T-helper 22 cell (primary cell): ENCODE data around the gene PAFAH1B1.

ENCODE experiments used
- DNase-seq: peaks from one replicate; pipeline ENCODE4 v3.0.0-alpha.2; 2020; ENCODE audit warnings: low read depth

The PAFAH1B1 gene

DNA sequence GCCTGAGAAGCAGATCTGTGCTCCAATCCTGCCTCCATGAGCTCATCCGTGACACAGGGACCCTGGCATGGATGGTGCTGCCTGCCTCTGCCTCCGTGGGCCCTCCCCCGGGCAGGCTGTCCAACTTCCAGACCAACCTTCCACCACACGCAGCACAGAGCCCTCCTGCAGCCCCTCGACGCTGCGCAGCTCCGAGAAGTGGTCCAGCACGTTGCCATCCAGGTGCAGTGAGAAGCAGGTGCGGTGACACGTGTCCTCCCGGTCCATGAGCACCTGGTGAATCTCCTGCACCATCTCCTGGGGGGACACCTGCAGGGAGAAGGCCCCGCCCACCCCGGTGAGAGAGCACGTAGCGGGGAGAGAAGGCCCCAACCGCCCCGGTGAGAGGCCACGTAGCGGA is 109.7 kb downstream of the PAFAH1B1 start:
- DNase-seq, result no peak

DNA sequence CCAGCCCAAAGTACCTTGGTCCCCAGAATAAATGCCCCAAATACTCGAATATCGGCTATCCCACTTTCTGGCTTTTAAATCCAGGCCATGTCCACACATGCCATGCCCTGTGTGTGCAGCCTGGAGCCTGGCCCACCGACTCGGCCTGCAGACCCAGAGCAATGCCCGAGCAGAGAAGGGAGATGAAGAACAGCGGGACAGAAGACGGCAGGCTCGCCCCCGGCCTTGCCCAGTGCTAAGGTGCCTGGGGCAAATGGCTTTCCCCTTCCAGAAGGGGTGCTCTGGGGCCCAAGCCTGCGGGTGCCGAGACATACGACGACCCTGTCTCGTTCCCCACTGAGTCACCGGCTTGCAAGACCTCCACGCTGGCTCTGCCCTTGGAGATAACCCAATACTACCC is 110.2 kb downstream of the PAFAH1B1 start:
- DNase-seq, result no peak

DNA sequence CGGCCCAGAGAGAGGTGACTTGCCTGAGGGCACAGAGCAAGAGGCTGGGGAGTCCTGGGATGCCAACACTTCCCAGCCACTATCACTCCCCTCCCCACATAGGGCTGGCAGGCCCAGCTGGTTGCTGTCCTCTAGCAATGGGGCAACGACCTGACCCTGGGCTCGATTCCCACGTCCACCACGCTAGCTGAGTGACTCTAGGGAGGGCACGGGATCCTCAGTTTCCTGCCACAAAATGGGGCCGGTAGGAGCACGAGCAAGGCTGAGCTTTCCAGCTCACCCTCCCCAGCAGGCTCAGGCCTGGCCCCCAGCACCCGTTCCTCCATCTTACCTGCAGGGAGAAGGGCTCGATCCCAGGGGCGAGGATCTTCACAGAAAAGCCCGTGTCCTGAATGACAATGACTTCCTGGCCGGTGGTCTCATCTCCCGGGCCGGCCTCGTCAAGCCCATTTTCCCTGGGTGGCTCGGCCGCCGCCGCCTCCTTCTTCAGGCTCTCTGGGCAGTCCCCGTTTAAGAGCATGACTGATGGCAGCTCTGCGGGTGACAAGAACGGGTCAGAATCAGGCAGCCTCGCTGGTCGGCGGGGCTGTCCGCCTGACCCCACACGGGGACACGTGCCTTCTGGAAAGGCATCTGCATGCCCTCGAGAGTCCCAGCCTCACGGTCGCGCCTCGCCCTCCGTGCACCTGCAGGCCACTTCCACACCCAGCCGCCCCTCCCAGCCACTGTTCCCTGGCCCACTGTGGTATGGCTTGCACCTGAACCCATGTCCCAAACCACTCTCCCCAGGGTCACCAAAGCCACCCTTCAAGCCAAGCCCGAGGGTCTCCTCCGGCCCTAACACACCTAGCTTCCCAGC is 110.8 kb downstream of the PAFAH1B1 start:
- no peak for DNase-seq

DNA sequence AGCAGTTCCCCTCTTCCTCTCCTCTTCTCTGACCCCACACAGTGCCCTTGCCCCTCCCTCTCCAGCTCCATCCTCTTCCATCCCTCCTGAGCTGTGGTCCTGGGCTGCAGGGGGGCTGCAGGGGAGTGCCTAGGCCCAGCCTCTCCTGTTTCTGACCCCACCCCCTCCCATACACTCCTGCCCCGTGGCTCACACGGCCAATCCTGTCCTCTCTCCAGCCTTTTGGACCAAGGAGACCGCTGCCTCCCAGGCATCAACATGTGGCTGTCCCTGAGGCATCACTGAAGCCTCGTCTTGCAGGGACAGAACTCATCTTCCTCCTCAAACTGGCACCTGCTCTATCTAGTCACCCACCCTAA is 111.4 kb downstream of the PAFAH1B1 start:
- no peak for DNase-seq

GRCh38 chr17:2705263-2705662 is 111.8 kb downstream of the PAFAH1B1 start:
- DNase-seq, result no peak

GRCh38 chr17:2705888-2706795 is 112.7 kb downstream of the PAFAH1B1 start:
- no peak for DNase-seq

- DNase-seq, result no peak
Measured at GRCh38 chr17:2706911-2707510, 113.6 kb downstream of the PAFAH1B1 start.

DNA sequence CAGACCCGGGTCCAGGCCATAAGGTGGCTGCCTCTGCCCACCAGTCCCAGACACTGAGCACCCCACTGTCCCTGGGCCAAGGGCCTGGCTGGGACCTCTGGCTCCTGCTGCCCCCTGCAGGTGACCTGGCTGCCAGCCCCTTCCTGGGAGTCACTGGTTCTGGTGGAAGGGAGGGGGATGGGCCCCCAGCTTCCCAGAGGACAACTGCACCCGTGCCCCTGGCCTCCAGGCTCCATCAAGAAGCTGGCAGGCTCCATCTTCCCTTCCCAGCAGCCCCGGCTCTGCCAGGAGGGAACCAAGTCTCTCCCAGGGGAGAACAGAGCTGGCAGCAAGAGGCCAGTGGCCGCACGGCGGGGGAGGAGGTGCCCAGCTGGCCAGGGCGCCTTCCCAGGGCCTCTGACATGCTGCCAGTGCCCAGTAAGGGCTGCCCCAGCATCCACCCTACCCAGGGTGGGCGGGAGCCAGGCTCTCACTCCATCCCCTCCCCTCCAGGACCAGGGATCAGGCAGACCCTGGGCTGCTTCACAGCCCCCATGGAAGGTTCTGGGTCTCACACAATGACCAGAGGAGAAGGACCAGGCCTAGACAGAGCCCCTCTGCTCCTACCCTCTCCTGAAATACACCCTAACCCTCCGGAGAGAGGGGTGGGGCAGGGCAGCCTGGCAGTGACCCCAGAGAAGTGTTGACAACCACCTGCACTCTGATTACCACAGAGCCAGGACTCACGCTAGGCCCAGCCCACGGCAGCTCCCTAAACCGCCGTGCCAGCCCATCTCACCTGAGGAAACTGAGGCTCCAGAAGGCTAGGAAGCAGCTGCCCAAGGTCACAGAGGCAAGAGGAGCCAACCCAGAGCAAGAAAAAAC is 114.5 kb downstream of the PAFAH1B1 start:
- no peak for DNase-seq

DNA sequence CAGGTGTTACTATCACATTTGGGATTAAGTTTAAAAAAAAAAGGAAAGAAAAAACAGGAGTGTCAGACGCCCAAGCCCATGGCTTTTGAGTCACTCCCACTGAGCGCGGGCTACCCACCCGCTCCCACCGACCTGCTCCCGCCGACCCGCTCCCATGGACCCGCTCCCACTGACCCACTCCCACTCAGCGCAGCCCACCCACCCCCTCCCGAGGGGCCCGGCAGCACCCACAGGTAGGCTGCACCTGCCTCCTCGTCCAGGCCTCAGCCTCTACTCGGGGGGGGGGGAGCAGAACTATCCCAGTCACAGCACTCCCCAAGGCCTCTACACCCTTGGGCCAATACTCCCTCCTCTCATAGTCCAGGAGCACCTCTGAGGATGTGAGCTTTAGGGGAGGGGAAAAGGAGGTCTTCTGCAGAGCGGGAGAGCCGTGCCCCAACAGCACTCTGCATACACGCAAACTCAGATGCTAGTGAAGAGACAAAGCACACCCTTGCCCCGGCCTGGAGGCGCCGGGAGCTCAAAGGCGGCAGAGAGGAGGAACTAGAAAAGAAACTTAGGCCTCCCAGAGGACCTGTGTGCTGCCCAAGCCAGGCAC is 115.2 kb downstream of the PAFAH1B1 start:
- no peak for DNase-seq

DNA sequence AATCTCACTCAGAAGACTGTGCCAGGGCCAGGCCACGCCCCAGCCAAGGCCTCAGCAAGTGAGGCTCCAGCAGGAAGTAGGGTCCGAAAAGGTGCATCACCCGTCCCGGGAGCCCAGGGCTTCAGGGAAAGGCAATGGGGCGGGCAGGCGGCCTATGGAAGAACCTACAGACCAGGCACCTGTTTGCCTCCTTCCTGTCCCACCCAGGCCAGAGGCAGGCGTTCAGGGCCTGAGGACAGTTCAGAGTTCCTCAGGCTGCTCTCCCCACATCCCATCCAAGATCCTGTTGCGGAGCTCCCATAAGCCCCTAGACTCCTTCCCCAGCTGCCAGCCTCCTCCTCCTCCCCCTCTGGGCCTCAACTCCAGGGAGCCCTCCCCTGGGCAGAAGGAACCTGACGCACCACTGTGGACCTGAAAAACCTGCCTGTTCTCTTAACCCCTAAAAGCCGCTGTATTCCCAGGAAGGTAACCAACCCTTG is 115.8 kb downstream of the PAFAH1B1 start:
- DNase-seq, result no peak

GRCh38 chr17:2710071-2710802 is 116.8 kb downstream of the PAFAH1B1 start:
- no peak for DNase-seq

- no peak for DNase-seq
Measured at GRCh38 chr17:2710803-2711607, 117.6 kb downstream of the PAFAH1B1 start.

- DNase-seq, result peak; percentile 91
Measured at GRCh38 chr17:2711608-2712299, 118.3 kb downstream of the PAFAH1B1 start, which contains the start of gene CLUH. CLUH (minus strand) TSS chr17:2711764; CDS start chr17:2711661, 103 bp downstream.

DNA sequence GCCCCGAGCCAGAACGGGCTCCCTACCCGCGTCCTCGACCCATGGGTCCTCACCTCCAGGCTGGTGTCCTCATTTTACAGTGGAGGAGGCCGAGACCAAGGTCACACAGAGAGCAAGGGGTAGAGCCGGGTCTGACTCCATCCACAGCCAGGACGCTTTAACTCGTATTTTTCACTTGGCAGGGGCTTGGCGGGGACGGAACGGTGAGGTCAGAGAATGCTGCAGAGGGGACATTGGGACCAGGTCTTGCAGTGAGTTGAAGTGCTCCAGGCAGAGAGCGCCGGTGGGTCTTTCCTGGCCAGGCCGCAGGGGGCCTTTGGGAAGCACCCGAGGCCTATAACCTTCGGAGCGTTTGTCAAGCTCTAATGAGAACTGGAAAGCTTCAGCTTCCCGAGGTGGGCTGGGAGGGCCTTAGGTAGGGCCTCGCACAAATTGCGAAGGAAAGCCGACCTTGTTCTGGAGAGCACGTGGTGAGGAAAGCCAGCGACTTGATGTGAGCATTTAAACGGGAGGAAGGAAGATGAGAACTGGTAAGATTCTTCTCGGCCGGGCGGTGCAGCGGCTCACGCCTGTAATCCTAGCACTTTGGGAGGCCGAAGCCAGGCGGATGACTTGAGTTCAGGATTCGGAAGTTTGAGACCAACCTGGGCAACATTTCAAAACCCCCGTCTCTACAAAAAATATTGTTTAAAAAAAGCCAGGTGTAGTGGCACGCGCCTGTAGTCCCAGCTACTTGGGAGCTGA is 119.0 kb downstream of the PAFAH1B1 start:
- no peak for DNase-seq

- DNase-seq, result no peak
Measured at GRCh38 chr17:2713881-2714280, 120.4 kb downstream of the PAFAH1B1 start.

DNA sequence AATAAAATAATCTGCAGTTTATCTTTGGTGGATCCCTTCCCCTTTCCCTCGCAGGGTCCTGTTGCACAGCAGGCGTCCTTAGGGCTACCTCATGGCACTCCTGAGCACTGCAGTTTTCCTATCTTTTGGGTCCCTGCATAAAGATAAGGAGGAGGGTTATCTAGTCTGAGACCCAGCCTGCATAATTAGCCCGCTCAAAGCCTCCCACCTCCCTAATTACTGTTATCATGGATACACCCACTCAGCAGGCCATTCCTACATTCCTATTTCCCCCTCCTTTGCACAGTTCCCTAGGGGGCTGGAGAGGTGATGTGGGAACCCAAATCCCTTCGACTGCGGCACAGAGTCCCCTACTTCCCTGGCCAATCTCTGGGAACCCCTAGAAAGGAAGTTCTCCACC is 123.2 kb downstream of the PAFAH1B1 start:
- DNase-seq, result no peak

DNA sequence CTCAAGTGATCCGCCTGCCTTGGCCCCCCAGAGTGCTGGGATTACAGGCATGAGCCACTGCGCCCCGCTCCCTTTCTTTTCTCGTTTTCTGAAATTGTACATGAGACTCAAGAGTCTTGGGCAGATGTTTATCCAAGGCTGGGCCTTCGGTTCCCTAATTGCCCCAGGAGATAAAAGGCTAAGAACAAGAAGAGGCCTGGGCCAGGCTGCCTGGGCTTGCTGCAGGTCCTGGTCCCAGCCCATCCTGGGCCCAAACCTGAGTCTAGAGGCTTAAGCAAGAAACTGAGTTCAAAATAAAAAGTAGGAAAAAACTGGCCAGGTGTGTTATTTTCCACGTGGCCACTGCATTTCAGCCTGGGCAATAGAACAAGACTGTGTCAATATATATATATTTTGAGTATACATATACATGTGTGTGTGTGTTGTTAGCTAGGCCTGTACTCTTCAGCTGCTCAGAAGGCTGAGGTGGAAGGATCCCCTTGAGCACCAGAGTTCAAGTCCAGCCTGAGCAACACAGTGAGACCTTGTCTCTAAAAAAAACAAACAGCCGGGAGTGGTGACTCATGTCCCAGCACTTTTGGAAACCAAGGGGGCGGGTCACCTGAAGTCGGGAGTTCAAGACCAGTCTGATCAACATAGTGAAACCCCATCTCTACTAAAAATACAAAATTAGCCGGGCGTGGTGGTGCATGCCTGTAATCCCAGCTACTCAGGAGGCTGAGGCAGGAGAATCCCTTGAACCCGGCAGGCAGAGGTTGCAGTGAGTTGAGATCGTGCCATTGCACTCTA is 124.9 kb downstream of the PAFAH1B1 start:
- DNase-seq, result no peak
